ENCODE data around the gene IL17C. TPM values are rescaled to one million over a fixed set of nuclear protein-coding genes. Genes with fewer than 3 reads are reported as not detected.

The IL17C gene
- total and polyA plus RNA-seq, 8 donors = 0.87 to 1.2 TPM; not detected in 6

GRCh38 chr16:88619859-88620815 is 18.2 kb upstream of the IL17C start:
- Histone ChIP-seq H3K27ac (peak overlapping the region; percentile 21 to 87 (median 38)), H3K36me3 (peaks cover 32 to 80% (median 62%) of the 10 kb centered on the region in 4 donors), H3K4me1 (peaks cover 35 to 53% (median 40%) of the 10 kb centered on the region in 4 donors), H3K4me3 (no peak overlapping the region), H3K27me3 (no peaks in the 10 kb centered on the region), H3K9me3 (no peaks in the 10 kb centered on the region)
- DNase-seq = peak in 1 of 2 donors; percentile 50
- intact Hi-C loops (cut with DNase I; ENCODE audit: low total_unique reads) = no loop called here
- TF ChIP-seq EP300 (IDR thresholded peaks at IDR 0.05) (no peak), POLR2AphosphoS5 (IDR thresholded peaks at IDR 0.05) (peak in 1 of 3 donors; percentile 19)
- WGBS, 5 donors = 78 to 89% (median 84%) methylated on average over 14 of the region's 14 CpGs

GRCh38 chr16:88622125-88622524 is 16.2 kb upstream of the IL17C start:
- TF ChIP-seq EP300 (IDR thresholded peaks at IDR 0.05) = no peak
- TF ChIP-seq POLR2A (IDR thresholded peaks at IDR 0.05) = no peak
- no peak for TF ChIP-seq CTCF (IDR thresholded peaks at IDR 0.05)
- TF ChIP-seq POLR2AphosphoS5 (IDR thresholded peaks at IDR 0.05) = no peak
- Histone ChIP-seq H3K4me1 (peaks cover 16 to 36% (median 23%) of the 10 kb centered on the region in 4 donors), H3K4me3 (no peak overlapping the region), H3K27ac (no peak overlapping the region), H3K27me3 (no peaks in the 10 kb centered on the region), H3K36me3 (peaks cover 48 to 89% (median 74%) of the 10 kb centered on the region in 4 donors), H3K9me3 (no peaks in the 10 kb centered on the region)
- DNase-seq = no peak
- WGBS, 5 donors = 85 to 93% (median 93%) methylated on average over 19 of the region's 19 CpGs
- intact Hi-C loops (cut with DNase I; ENCODE audit: low total_unique reads) = no loop called here

GRCh38 chr16:88622866-88623265 is 15.5 kb upstream of the IL17C start:
- no peak overlapping the region for H3K4me3 ChIP-seq
- TF ChIP-seq POLR2AphosphoS5 (IDR thresholded peaks at IDR 0.05) (no peak), POLR2A (IDR thresholded peaks at IDR 0.05) (no peak), CTCF (IDR thresholded peaks at IDR 0.05) (no peak), EP300 (IDR thresholded peaks at IDR 0.05) (no peak)
- WGBS, 5 donors = 94 to 97% (median 96%) methylated on average over 28 to 29 of the region's 29 CpGs
- DNase-seq = no peak
- H3K36me3 ChIP-seq = peaks cover 49 to 89% (median 78%) of the 10 kb centered on the region in 4 donors
- peaks cover 10 to 28% (median 17%) of the 10 kb centered on the region in 4 donors for H3K4me1 ChIP-seq
- no peaks in the 10 kb centered on the region for H3K27me3 ChIP-seq
- H3K9me3 ChIP-seq = no peaks in the 10 kb centered on the region
- no peak overlapping the region for H3K27ac ChIP-seq
- intact Hi-C loops (cut with DNase I; ENCODE audit: low total_unique reads) = no loop called here

- DNase-seq = no peak
- WGBS, 5 donors = 93 to 98% (median 95%) methylated on average over 11 to 13 of the region's 13 CpGs
- Histone ChIP-seq H3K9me3 (no peaks in the 10 kb centered on the region), H3K4me1 (peaks cover 0 to 19% (median 7%) of the 10 kb centered on the region in 4 donors), H3K27me3 (no peaks in the 10 kb centered on the region), H3K27ac (no peak overlapping the region), H3K4me3 (no peak overlapping the region), H3K36me3 (peaks cover 59 to 89% (median 81%) of the 10 kb centered on the region in 4 donors)
- TF ChIP-seq POLR2A (IDR thresholded peaks at IDR 0.05) (no peak), EP300 (IDR thresholded peaks at IDR 0.05) (no peak), CTCF (IDR thresholded peaks at IDR 0.05) (no peak), POLR2AphosphoS5 (IDR thresholded peaks at IDR 0.05) (no peak)
- intact Hi-C loops (cut with DNase I; ENCODE audit: low total_unique reads) = no loop called here
Observed at GRCh38 chr16:88623858-88624257, 14.5 kb upstream of the IL17C start.
